HG03097 (cell line): ENCODE results near the gene GP1BA.
"Not testable (repeated sequence)": the region's sequence is repeated elsewhere in the genome, so short reads cannot be mapped to it uniquely, and the experiment has no call there.

Source experiments
- ATAC-seq: cut with Tn5 transposase; IDR thresholded peaks from one replicate; pipeline ENCODE4 v1.9.1; 2021; ENCODE audit not compliant: unreplicated experiment, low FRiP score

Gene GP1BA

GRCh38 chr17:4901108-4901647, 30.9 kb upstream of the GP1BA start:
- no peak for ATAC-seq

- no peak for ATAC-seq
Measured at GRCh38 chr17:4901648-4902344, 30.3 kb upstream of the GP1BA start.

- ATAC-seq = no peak
Measured at GRCh38 chr17:4902540-4902939, 29.5 kb upstream of the GP1BA start.

- no peak for ATAC-seq
Measured at GRCh38 chr17:4903051-4903818, 28.8 kb upstream of the GP1BA start, which contains the start of gene CHRNE. Gene CHRNE, minus strand, starts transcription at chr17:4903098. Its CDS starts 35 bp downstream, at chr17:4903063.

- ATAC-seq = not testable (repeated sequence)
Measured at GRCh38 chr17:4906642-4907041, 25.4 kb upstream of the GP1BA start.

- no peak for ATAC-seq
Measured at GRCh38 chr17:4908301-4908700, 23.8 kb upstream of the GP1BA start.

GRCh38 chr17:4908711-4909496, 23.2 kb upstream of the GP1BA start:
- no peak for ATAC-seq

- no peak for ATAC-seq
Measured at GRCh38 chr17:4913994-4914393, 18.1 kb upstream of the GP1BA start.

GRCh38 chr17:4914551-4914950, 17.5 kb upstream of the GP1BA start:
- ATAC-seq = not testable (repeated sequence)

- ATAC-seq = no peak
Measured at GRCh38 chr17:4919511-4920047, 12.5 kb upstream of the GP1BA start.

GRCh38 chr17:4920351-4921048, 11.6 kb upstream of the GP1BA start:
- ATAC-seq = no peak

- no peak for ATAC-seq
Measured at GRCh38 chr17:4921320-4921719, 10.8 kb upstream of the GP1BA start.

GRCh38 chr17:4926577-4927335, 5.3 kb upstream of the GP1BA start:
- ATAC-seq = not testable (repeated sequence)

GRCh38 chr17:4928881-4929280, 3.2 kb upstream of the GP1BA start:
- no peak for ATAC-seq

GRCh38 chr17:4932756-4933155, 679 bp downstream of the GP1BA start:
- no peak for ATAC-seq

- ATAC-seq = no peak
Measured at GRCh38 chr17:4933646-4934045, 1.6 kb downstream of the GP1BA start.

GRCh38 chr17:4934173-4934979, 2.3 kb downstream of the GP1BA start:
- ATAC-seq = no peak

GRCh38 chr17:4935650-4936049, 3.6 kb downstream of the GP1BA start:
- no peak for ATAC-seq

- ATAC-seq = no peak
Measured at GRCh38 chr17:4936436-4936835, 4.4 kb downstream of the GP1BA start.
